K562 (cell line): ENCODE results near the gene SESN3. TPM values are rescaled to one million over a fixed set of nuclear protein-coding genes. Genes with fewer than 3 reads are reported as not detected.

Source experiments
- ELF1 ChIP-seq: fragments of 200-800 bp; sonication (Bioruptor generic); IDR thresholded peaks from 2 replicates; pipeline ENCODE4 v1.6.1; 2016; ENCODE audit warnings: missing genetic modification characterization, missing compliant biosample characterization
- GABPA ChIP-seq: fragments of 200-800 bp; sonication (Bioruptor generic); conservative IDR thresholded peaks from 2 replicates; pipeline ENCODE4 v1.6.1; 2016; ENCODE audit warnings: low read depth, missing genetic modification characterization, missing compliant biosample characterization
- GATAD2B ChIP-seq: fragments of 450-650 bp; IDR thresholded peaks from 2 replicates; pipeline ENCODE4 v1.6.1; 2017; ENCODE audit warnings: mild to moderate bottlenecking, borderline replicate concordance
- HMGXB4 ChIP-seq: sonication (generic); formaldehyde crosslinking; IDR thresholded peaks from 2 replicates; pipeline ENCODE4 v1.8.1; 2023; ENCODE audit warnings: mild to moderate bottlenecking, missing genetic modification reagents
- KAT8 ChIP-seq: fragments of 450-650 bp; IDR thresholded peaks from 2 replicates; pipeline ENCODE4 v1.6.1; 2016; ENCODE audit warnings: low read depth, mild to moderate bottlenecking
- MAFF ChIP-seq: IDR thresholded peaks from 2 replicates; pipeline ENCODE4 v1.6.1; 2012; ENCODE audit warnings: low read length, improper control_type of control experiment
- MYNN ChIP-seq, 2 experiments: sonication (generic); formaldehyde crosslinking in 1 of 2; IDR thresholded peaks; 2 replicates each; pipeline versions ENCODE4 v1.5.0 to v1.6.1; 2016 to 2020; ENCODE audit warnings: antibody characterized with exemption in 1 of 2, missing genetic modification reagents in 1 of 2
- NONO ChIP-seq, 2 experiments: fragments of 200-400 bp in 1 of 2; fragments of 450-650 bp in 1 of 2; formaldehyde crosslinking in 1 of 2; IDR thresholded peaks; 2 replicates each; pipeline ENCODE4 v1.6.1; 2017; ENCODE audit warnings: low read depth in 2 of 2, mild to moderate bottlenecking in 2 of 2, moderate library complexity in 2 of 2, low read length in 1 of 2
- SMARCA5 ChIP-seq: fragments of 450-650 bp; IDR thresholded peaks from 2 replicates; pipeline ENCODE4 v1.6.1; 2016
- SP1 ChIP-seq: sonication (generic); formaldehyde crosslinking; IDR thresholded peaks from 2 replicates; pipeline ENCODE4 v1.8.1; 2022; ENCODE audit warnings: mild to moderate bottlenecking, missing genetic modification reagents
- THRB ChIP-seq: fragments of 450-650 bp; formaldehyde crosslinking; conservative IDR thresholded peaks from 2 replicates; pipeline ENCODE4 v1.4.0; 2022; ENCODE audit warnings: mild to moderate bottlenecking, missing genetic modification characterization
- UBTF ChIP-seq, 2 experiments: IDR thresholded peaks; 2 replicates each; pipeline ENCODE4 v1.6.1; 2012; ENCODE audit warnings: improper control_type of control experiment in 2 of 2, low read depth in 2 of 2, low read length in 2 of 2, borderline replicate concordance in 1 of 2
- ZBED1 ChIP-seq: IDR thresholded peaks from 2 replicates; pipeline ENCODE4 v1.6.1; 2014
- ZKSCAN1 ChIP-seq: fragments of 150-350 bp; IDR thresholded peaks from 2 replicates; pipeline ENCODE4 v1.6.1; 2016; ENCODE audit warnings: low read depth, low read length
- ZNF232 ChIP-seq: sonication (generic); formaldehyde crosslinking; IDR thresholded peaks from 2 replicates; pipeline ENCODE4 v1.8.0; 2022; ENCODE audit warnings: mild to moderate bottlenecking, missing genetic modification reagents
- polyA plus RNA-seq, 8 experiments: library from polyadenylated mRNA; depleted of rRNA in 4 of 8; stranded (reverse) in 5 of 8; unstranded in 3 of 8; fragments of >200 nt; fragmentation: Nextera tagmentation in 2 of 8; fragmentation: Illumina TruSeq in 1 of 8; extraction: Ambion mirVana in 2 of 8; extraction: Trizol in 1 of 8; gene quantifications; 2 replicates each; pipeline versions ENCODE4 v1.2.1 to v1.2.3, GENCODE V29; 2011 to 2014; ENCODE audit warnings: inconsistent platforms in 1 of 8, missing spikeins in 1 of 8
- total RNA-seq, 7 experiments: library from RNA; depleted of rRNA in 6 of 7; stranded (reverse); fragments of >200 nt in 6 of 7; fragmentation: Illumina TruSeq in 2 of 7; extraction: Trizol in 2 of 7; gene quantifications; 2 replicates each; pipeline versions ENCODE4 v1.2.1 to v1.2.3, GENCODE V29; 2011 to 2021; ENCODE audit warnings: low replicate concordance in 1 of 7
- TF ChIP-seq, protein P1 (sequence below): fragments of 250-450 bp; sonication (Bioruptor Pico); IDR thresholded peaks from 2 replicates; pipeline ENCODE4 v1.4.0; 2020; ENCODE audit warnings: mild to moderate bottlenecking
- TF ChIP-seq, protein P2 (sequence below): sonication (generic); formaldehyde crosslinking; IDR thresholded peaks from 2 replicates; pipeline ENCODE4 v1.8.0; 2022; ENCODE audit warnings: mild to moderate bottlenecking, missing genetic modification reagents
- TF ChIP-seq, protein P3 (sequence below): IDR thresholded peaks from 2 replicates; pipeline ENCODE4 v1.6.1; 2012; ENCODE audit warnings: low read depth, low read length, improper control_type of control experiment, borderline replicate concordance

SESN3 gene
- total and polyA plus RNA-seq, 9 of the 15 experiments (the other 6 are each of a cell fraction or from before 2014, with no cell fraction given), result 0.44 to 2.6 (median 1.5) TPM

DNA sequence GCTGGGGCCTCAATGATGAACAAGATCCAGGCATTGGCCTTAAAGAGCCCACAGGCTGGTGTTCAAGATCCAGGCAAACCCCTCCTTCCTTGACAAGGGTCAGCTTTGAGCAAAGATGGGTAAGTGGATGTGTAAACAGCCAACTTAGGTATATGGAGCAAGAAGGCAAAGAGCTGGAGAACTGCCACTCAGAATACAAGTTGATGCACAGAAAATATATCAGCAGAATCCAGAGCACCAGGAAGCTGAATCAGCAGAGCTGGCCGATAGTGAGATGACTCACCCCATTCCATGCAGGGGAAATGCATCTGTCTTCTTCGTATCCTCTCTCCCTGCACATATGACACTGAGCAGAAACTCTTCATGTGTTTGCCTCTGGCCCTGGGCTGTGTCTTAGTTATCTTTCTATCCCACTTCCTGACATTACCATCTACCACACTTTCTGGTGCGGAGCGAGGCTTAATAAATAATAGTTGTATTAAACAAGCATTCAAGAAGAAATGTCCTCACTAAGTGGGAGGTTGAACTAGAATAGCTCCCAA lies 83.6 kb downstream of the SESN3 start (continued):
- no peak for TF ChIP-seq HMGXB4 (CRISPR knock-in tag)
- TF ChIP-seq THRB (CRISPR knock-in tag), result no peak
- TF ChIP-seq UBTF (IDR thresholded peaks at IDR 0.05; ENCODE audit: borderline replicate concordance in 1 of 2, low read depth in 2 of 2, low read length in 2 of 2), result no peak
- TF ChIP-seq, protein P1, sequence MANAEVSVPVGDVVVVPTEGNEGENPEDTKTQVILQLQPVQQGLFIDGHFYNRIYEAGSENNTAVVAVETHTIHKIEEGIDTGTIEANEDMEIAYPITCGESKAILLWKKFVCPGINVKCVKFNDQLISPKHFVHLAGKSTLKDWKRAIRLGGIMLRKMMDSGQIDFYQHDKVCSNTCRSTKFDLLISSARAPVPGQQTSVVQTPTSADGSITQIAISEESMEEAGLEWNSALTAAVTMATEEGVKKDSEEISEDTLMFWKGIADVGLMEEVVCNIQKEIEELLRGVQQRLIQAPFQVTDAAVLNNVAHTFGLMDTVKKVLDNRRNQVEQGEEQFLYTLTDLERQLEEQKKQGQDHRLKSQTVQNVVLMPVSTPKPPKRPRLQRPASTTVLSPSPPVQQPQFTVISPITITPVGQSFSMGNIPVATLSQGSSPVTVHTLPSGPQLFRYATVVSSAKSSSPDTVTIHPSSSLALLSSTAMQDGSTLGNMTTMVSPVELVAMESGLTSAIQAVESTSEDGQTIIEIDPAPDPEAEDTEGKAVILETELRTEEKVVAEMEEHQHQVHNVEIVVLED, result no peak
- TF ChIP-seq, protein P2, sequence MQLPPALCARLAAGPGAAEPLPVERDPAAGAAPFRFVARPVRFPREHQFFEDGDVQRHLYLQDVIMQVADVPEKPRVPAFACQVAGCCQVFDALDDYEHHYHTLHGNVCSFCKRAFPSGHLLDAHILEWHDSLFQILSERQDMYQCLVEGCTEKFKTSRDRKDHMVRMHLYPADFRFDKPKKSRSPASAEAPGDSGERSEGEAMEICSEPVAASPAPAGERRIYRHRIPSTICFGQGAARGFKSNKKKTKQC (CRISPR knock-in tag), result no peak
- no peak for TF ChIP-seq SP1 (CRISPR knock-in tag)
- TF ChIP-seq NONO (IDR thresholded peaks at IDR 0.05; ENCODE audit: low read depth in 2 of 2, low read length in 1 of 2), result 0 out of 4 replicates have a peak, but pooled peaks of 1 of the 2 experiments have one; percentile 43
- TF ChIP-seq MAFF, result peak; percentile 96
- TF ChIP-seq ZKSCAN1, result 0 out of 2 replicates have a peak, but pooled peaks have one; percentile 10
- TF ChIP-seq ELF1 (tag), result peak; percentile 31; the same call in 1 of the 2 replicates
- peak; percentile 83 for TF ChIP-seq ZBED1
- TF ChIP-seq KAT8, result no peak
- peak; percentile 64; the same call in 1 of the 2 replicates for TF ChIP-seq GATAD2B
- TF ChIP-seq MYNN (IDR thresholded peaks at IDR 0.05), result peak; percentile 73
- TF ChIP-seq MYNN (CRISPR knock-in tag; IDR thresholded peaks at IDR 0.05), result no peak
- no peak for TF ChIP-seq SMARCA5
- TF ChIP-seq ZNF232 (CRISPR knock-in tag), result no peak
- TF ChIP-seq, protein P3, sequence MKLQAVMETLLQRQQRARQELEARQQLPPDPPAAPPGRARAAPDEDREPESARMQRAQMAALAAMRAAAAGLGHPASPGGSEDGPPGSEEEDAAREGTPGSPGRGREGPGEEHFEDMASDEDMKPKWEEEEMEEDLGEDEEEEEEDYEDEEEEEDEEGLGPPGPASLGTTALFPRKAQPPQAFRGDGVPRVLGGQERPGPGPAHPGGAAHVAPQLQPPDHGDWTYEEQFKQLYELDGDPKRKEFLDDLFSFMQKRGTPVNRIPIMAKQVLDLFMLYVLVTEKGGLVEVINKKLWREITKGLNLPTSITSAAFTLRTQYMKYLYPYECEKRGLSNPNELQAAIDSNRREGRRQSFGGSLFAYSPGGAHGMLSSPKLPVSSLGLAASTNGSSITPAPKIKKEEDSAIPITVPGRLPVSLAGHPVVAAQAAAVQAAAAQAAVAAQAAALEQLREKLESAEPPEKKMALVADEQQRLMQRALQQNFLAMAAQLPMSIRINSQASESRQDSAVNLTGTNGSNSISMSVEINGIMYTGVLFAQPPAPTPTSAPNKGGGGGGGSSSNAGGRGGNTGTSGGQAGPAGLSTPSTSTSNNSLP, result peak; percentile 85; the same call in 1 of the 2 replicates
- TF ChIP-seq GABPA (tag), result peak; percentile 49
